ENCODE data around the gene TBC1D12.

TBC1D12 gene

DNA sequence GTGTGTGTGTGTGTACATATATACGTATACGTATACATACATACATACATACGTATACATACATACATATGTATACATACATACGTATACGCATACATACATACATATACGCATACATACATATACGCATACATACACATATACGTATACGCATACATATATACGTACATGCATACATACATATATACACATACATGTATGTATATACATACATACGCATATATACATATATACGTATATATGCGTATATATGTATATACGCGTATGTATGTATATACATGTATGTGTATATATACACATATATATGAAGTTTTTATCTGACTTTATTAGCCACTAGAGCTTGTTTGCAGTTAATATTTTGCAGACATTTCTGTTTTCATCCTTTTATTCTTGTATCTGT, 63.3 kb downstream of the TBC1D12 start:
- H3K4me2 ChIP-seq (ENCODE audit: low read length) = no peak overlapping the region
- H3K9ac ChIP-seq (ENCODE audit: low read length) = no peak overlapping the region
- H3K79me2 ChIP-seq (ENCODE audit: insufficient read depth, low read length) = no peaks in the 10 kb centered on the region
- H3F3A ChIP-seq (ENCODE audit: insufficient read depth, low read length) = no peaks in the 10 kb centered on the region
- no peaks in the 10 kb centered on the region for H3K4me1 ChIP-seq (ENCODE audit: insufficient read depth, low read length, severe bottlenecking)
- no peak overlapping the region for H3K27ac ChIP-seq (ENCODE audit: low read depth, low read length, poor library complexity, severe bottlenecking)
- H3K9me2 ChIP-seq (ENCODE audit: low read depth, low read length) = no peaks in the 10 kb centered on the region
- H3K27me3 ChIP-seq (ENCODE audit: insufficient read depth, low read length) = no peaks in the 10 kb centered on the region
- TF ChIP-seq EZH2 (IDR thresholded peaks at IDR 0.05; ENCODE audit: borderline replicate concordance, low read length) (no peak), CTCF (IDR thresholded peaks at IDR 0.05; ENCODE audit: low read length) (no peak)
- H3K36me3 ChIP-seq (ENCODE audit: insufficient read depth, low read length) = no peaks in the 10 kb centered on the region
- no peak overlapping the region for H2AFZ ChIP-seq (ENCODE audit: low read length)
- no peaks in the 10 kb centered on the region for H4K20me1 ChIP-seq (ENCODE audit: insufficient read depth, low read length)
- no peak overlapping the region for H3K4me3 ChIP-seq (ENCODE audit: low read depth, low read length, poor library complexity, severe bottlenecking)
- no peaks in the 10 kb centered on the region for H3K9me3 ChIP-seq (ENCODE audit: low read length)

DNA sequence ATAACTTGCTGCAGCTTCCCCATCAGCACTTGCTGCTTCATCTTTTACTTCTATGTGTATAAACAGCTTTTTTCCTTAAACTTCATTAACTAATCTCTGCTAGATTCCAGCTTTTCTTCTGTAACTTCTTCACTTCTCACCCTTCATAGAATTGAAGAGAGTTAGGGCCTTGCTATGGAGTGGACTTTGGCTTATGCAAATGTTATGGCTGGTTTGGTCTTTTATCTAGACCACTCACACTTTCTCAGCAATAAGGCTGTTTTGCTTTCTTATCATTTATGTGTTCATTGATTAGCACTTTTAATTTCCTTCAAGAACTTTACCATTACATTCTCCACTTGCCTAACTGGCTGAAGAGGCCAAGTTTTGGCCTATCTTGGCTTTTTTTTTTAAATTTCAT, 79.1 kb downstream of the TBC1D12 start:
- Histone ChIP-seq H2AFZ (ENCODE audit: low read length) (no peak overlapping the region), H3K27ac (ENCODE audit: low read depth, low read length, poor library complexity, severe bottlenecking) (no peak overlapping the region), H3K4me1 (ENCODE audit: insufficient read depth, low read length, severe bottlenecking) (no peaks in the 10 kb centered on the region), H3K27me3 (ENCODE audit: insufficient read depth, low read length) (no peaks in the 10 kb centered on the region), H3K36me3 (ENCODE audit: insufficient read depth, low read length) (no peaks in the 10 kb centered on the region), H4K20me1 (ENCODE audit: insufficient read depth, low read length) (no peaks in the 10 kb centered on the region), H3K9me2 (ENCODE audit: low read depth, low read length) (no peaks in the 10 kb centered on the region), H3K79me2 (ENCODE audit: insufficient read depth, low read length) (no peaks in the 10 kb centered on the region), H3K4me3 (ENCODE audit: low read depth, low read length, poor library complexity, severe bottlenecking) (no peak overlapping the region), H3K4me2 (ENCODE audit: low read length) (no peak overlapping the region), H3K9me3 (ENCODE audit: low read length) (no peaks in the 10 kb centered on the region), H3K9ac (ENCODE audit: low read length) (no peak overlapping the region), H3F3A (ENCODE audit: insufficient read depth, low read length) (no peaks in the 10 kb centered on the region)
- TF ChIP-seq EZH2 (IDR thresholded peaks at IDR 0.05; ENCODE audit: borderline replicate concordance, low read length) = no peak
- no peak for TF ChIP-seq CTCF (IDR thresholded peaks at IDR 0.05; ENCODE audit: low read length)

DNA sequence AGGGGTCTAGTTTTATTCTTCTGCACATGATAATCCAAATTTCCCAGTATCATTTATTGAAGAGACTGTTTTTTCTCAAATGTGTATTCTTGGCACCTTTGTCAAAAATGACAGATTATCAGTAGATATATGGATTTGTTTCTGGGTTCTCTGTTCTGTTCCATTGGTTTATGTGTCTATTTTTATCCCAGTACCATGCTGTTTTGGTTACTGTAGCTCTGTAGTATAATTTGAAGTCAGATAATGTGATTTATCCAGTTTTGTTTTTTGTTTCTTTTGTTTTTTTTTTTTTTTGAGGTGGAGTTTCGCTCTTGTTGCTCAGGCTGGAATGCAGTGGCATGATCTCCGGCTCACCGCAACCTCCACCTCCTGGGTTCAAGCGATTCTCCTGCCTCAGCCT, 81.6 kb downstream of the TBC1D12 start:
- Histone ChIP-seq H3F3A (ENCODE audit: insufficient read depth, low read length) (no peaks in the 10 kb centered on the region), H3K9me3 (ENCODE audit: low read length) (no peaks in the 10 kb centered on the region), H3K27ac (ENCODE audit: low read depth, low read length, poor library complexity, severe bottlenecking) (no peak overlapping the region), H3K4me1 (ENCODE audit: insufficient read depth, low read length, severe bottlenecking) (no peaks in the 10 kb centered on the region), H4K20me1 (ENCODE audit: insufficient read depth, low read length) (no peaks in the 10 kb centered on the region), H3K4me3 (ENCODE audit: low read depth, low read length, poor library complexity, severe bottlenecking) (no peak overlapping the region), H2AFZ (ENCODE audit: low read length) (no peak overlapping the region), H3K4me2 (ENCODE audit: low read length) (no peak overlapping the region), H3K9me2 (ENCODE audit: low read depth, low read length) (no peaks in the 10 kb centered on the region), H3K27me3 (ENCODE audit: insufficient read depth, low read length) (no peaks in the 10 kb centered on the region), H3K79me2 (ENCODE audit: insufficient read depth, low read length) (no peaks in the 10 kb centered on the region), H3K9ac (ENCODE audit: low read length) (no peak overlapping the region), H3K36me3 (ENCODE audit: insufficient read depth, low read length) (no peaks in the 10 kb centered on the region)
- TF ChIP-seq CTCF (IDR thresholded peaks at IDR 0.05; ENCODE audit: low read length) (no peak), EZH2 (IDR thresholded peaks at IDR 0.05; ENCODE audit: borderline replicate concordance, low read length) (no peak)
